A549 (cell line): ENCODE data around the gene CCP110. TPM values are rescaled to one million over a fixed set of nuclear protein-coding genes. Genes with fewer than 3 reads are reported as not detected.

Source experiments
- ATAC-seq, 2 experiments: fragments of 200-7000 bp in 1 of 2; fragments of >200 bp in 1 of 2; cut with Nextera tagmentation in 1 of 2; cut with Tn5 transposase in 1 of 2; 3 replicates each; pipeline versions ENCODE4 v1.8.0 to v1.9.1; 2018 to 2020; ENCODE audit warnings: mild to moderate bottlenecking in 1 of 2, moderate library complexity in 1 of 2
- CTCF ChIA-PET: fragments of 300-600 bp; sonication (Branson Sonifier 250); formaldehyde crosslinking; extraction: SDS; loops from one replicate; lab custom pipeline; 2021; ENCODE audit warnings: antibody characterized with exemption, inconsistent platforms; lab: Yijun Ruan, JAX
- POLR2A ChIA-PET: fragments of 350-600 bp; formaldehyde crosslinking; extraction: SDS; loops from one replicate; lab custom pipeline; 2021; ENCODE audit warnings: antibody characterized with exemption, inconsistent platforms; lab: Yijun Ruan, JAX
- DNase-seq, 2 experiments: peaks; one replicate each; pipeline versions ENCODE4 v3.0.0 to v3.0.0-alpha.2; 2011 to 2016; ENCODE audit warnings: low read depth in 1 of 2, low spot score in 1 of 2
- FAIRE-seq: peaks from 2 replicates; lab custom pipeline; 2011; peaks lifted over from hg19 to GRCh38; lab: Jason Lieb, UNC
- H3K27ac ChIP-seq, 2 experiments: fragments of >200 bp; sonication (Bioruptor Twin); formaldehyde crosslinking; 3 replicates each; pipeline ENCODE4 v1.5.1; 2016 to 2017
- H3K4me1 ChIP-seq: fragments of >200 bp; sonication (Bioruptor Twin); formaldehyde crosslinking; 3 replicates; pipeline ENCODE4 v1.6.1; 2016
- H3K4me2 ChIP-seq: fragments of >200 bp; sonication (Bioruptor Twin); formaldehyde crosslinking; 3 replicates; pipeline ENCODE4 v1.6.1; 2016
- H3K4me3 ChIP-seq: fragments of >200 bp; sonication (Bioruptor Twin); formaldehyde crosslinking; 3 replicates; pipeline ENCODE4 v1.5.1; 2016
- H3K9me3 ChIP-seq: fragments of >200 bp; sonication (Bioruptor Twin); formaldehyde crosslinking; 3 replicates; pipeline ENCODE4 v1.6.1; 2016
- BHLHE40 ChIP-seq: IDR thresholded peaks from 2 replicates; pipeline ENCODE4 v1.6.1; 2012; ENCODE audit warnings: low read depth, low read length, inconsistent platforms
- CBX2 ChIP-seq: fragments of 200-600 bp; sonication (generic); IDR thresholded peaks from 2 replicates; pipeline ENCODE4 v1.6.1; 2016; ENCODE audit warnings: low read depth, mild to moderate bottlenecking, borderline replicate concordance
- CBX8 ChIP-seq: fragments of 200-600 bp; sonication (generic); IDR thresholded peaks from 2 replicates; pipeline ENCODE4 v1.6.1; 2016
- EP300 ChIP-seq, 2 experiments: fragments of >200 bp; sonication (Bioruptor Twin); formaldehyde crosslinking; IDR thresholded peaks; 2 replicates in 1 of 2; 3 replicates in 1 of 2; pipeline ENCODE4 v1.6.1; 2016 to 2017
- FOSL2 ChIP-seq, 2 experiments: fragments of 450-650 bp in 1 of 2; fragments of >200 bp in 1 of 2; sonication (Bioruptor Twin) in 1 of 2; formaldehyde crosslinking; IDR thresholded peaks; 2 replicates each; pipeline versions ENCODE4 v1.5.0 to v1.6.1; 2016 to 2020; ENCODE audit warnings: mild to moderate bottlenecking in 1 of 2, moderate library complexity in 1 of 2
- FOXS1 ChIP-seq: fragments of 250-450 bp; sonication (Bioruptor Pico); IDR thresholded peaks from 2 replicates; pipeline ENCODE4 v1.5.0; 2020; ENCODE audit warnings: mild to moderate bottlenecking, moderate library complexity
- HDAC2 ChIP-seq: fragments of 200-600 bp; sonication (generic); IDR thresholded peaks from 2 replicates; pipeline ENCODE4 v1.6.1; 2016
- HOXA7 ChIP-seq: fragments of 250-450 bp; sonication (Bioruptor Pico); IDR thresholded peaks from 2 replicates; pipeline ENCODE4 v1.5.0; 2020; ENCODE audit warnings: mild to moderate bottlenecking, moderate library complexity
- JUN ChIP-seq, 2 experiments: fragments of >200 bp; sonication (Bioruptor Twin); formaldehyde crosslinking; IDR thresholded peaks; 2 replicates in 1 of 2; 3 replicates in 1 of 2; pipeline ENCODE4 v1.6.1; 2016 to 2017
- KDM5A ChIP-seq: fragments of 200-600 bp; sonication (generic); IDR thresholded peaks from 2 replicates; pipeline ENCODE4 v1.6.1; 2016; ENCODE audit warnings: antibody characterized with exemption, mild to moderate bottlenecking
- MAFK ChIP-seq: fragments of 450-650 bp; IDR thresholded peaks from 2 replicates; pipeline ENCODE4 v1.6.1; 2014; ENCODE audit not compliant: partially characterized antibody
- MAZ ChIP-seq: fragments of 150-350 bp; IDR thresholded peaks from 2 replicates; pipeline ENCODE4 v1.6.1; 2014; ENCODE audit warnings: antibody characterized with exemption, low read depth, low read length, borderline replicate concordance
- NFE2L2 ChIP-seq: fragments of 150-350 bp; conservative IDR thresholded peaks from 2 replicates; pipeline ENCODE4 v1.6.1; 2014; ENCODE audit warnings: low read length
- RFX5 ChIP-seq: fragments of 450-650 bp; IDR thresholded peaks from 2 replicates; pipeline ENCODE4 v1.7.1; 2014; ENCODE audit warnings: antibody characterized with exemption, mild to moderate bottlenecking, moderate library complexity
- SREBF2 ChIP-seq: fragments of 450-650 bp; IDR thresholded peaks from 2 replicates; pipeline ENCODE4 v1.6.1; 2014; ENCODE audit warnings: mild to moderate bottlenecking, moderate library complexity
- TP53 ChIP-seq: fragments of 250-450 bp; sonication (Bioruptor Pico); IDR thresholded peaks from 2 replicates; pipeline ENCODE4 v1.5.0; 2021; ENCODE audit warnings: mild to moderate bottlenecking, moderate library complexity
- ZC3H11A ChIP-seq: fragments of 450-650 bp; IDR thresholded peaks from 2 replicates; pipeline ENCODE4 v1.6.1; 2014; ENCODE audit warnings: antibody characterized with exemption, mild to moderate bottlenecking
- ZFP36 ChIP-seq: fragments of 450-650 bp; IDR thresholded peaks from 2 replicates; pipeline ENCODE4 v1.6.1; 2014; ENCODE audit warnings: borderline replicate concordance; ENCODE audit not compliant: partially characterized antibody
- ZNF302 ChIP-seq: fragments of 250-450 bp; sonication (Bioruptor Pico); IDR thresholded peaks from 2 replicates; pipeline ENCODE4 v1.9.0; 2021; ENCODE audit warnings: inconsistent platforms, mild to moderate bottlenecking, moderate library complexity
- WGBS: methylation state at CpG from one replicate; pipeline ENCODE4 v1.1.6; 2017; ENCODE audit errors: missing lambda C conversion rate; 5-methylcytosine and 5-hydroxymethylcytosine counted together
- polyA plus RNA-seq, 4 experiments: library from polyadenylated mRNA; depleted of rRNA in 3 of 4; stranded (reverse); fragments of >200 nt; fragmentation: RNase III in 1 of 4; extraction: RNeasy Plus Mini Kit Qiagen cat#74134 plus additional on column Dnase treatment in 1 of 4; gene quantifications; 2 replicates in 3 of 4; 3 replicates in 1 of 4; pipeline ENCODE4 v1.2.3, GENCODE V29; 2011 to 2017
- TF ChIP-seq, protein P1 (sequence below): IDR thresholded peaks from 2 replicates; pipeline ENCODE4 v1.6.1; 2012; ENCODE audit warnings: low read depth, borderline replicate concordance
- TF ChIP-seq, protein P2 (sequence below): fragments of >200 bp; sonication (Bioruptor Twin); formaldehyde crosslinking; IDR thresholded peaks from 3 replicates; pipeline ENCODE4 v1.5.1; 2016

Gene CCP110
- polyA plus RNA-seq, 2 of the 4 experiments (the other 2 are of a cell fraction): 11.3 to 15.3 TPM

DNA sequence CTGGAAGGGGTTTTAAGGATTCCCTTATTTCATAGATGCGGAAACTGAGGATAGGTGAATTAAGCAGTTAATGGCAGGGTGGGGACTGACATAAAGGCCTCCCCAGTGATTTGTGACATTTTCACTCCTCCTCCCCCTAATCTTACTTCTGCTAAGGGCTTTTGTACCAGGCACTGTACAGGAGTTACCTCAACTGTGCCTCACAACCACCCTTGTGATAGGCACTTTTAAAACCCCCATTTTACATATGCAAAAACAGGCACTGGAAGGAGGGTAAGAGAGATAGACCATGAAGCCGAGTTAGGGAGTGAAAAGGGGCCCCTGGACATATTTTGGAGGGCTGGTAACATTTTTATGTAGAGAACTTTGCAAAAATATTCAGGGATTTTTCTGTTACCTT is 982 bp upstream of the CCP110 start:
- no peak overlapping the region for H3K4me3 ChIP-seq
- FAIRE-seq (no peak), DNase-seq (no peak), ATAC-seq (no peak)
- H3K4me2 ChIP-seq: no peak overlapping the region; the same call in 2 of the 3 replicates
- peak overlapping the region in 1 of 2 experiments; percentile 96; a peak in 3 of 6 replicates for H3K27ac ChIP-seq
- no peak for TF ChIP-seq MAFK
- TF ChIP-seq FOXS1 (CRISPR knock-in tag): no peak
- no peak for TF ChIP-seq FOSL2 (IDR thresholded peaks at IDR 0.05)
- TF ChIP-seq FOSL2 (CRISPR knock-in tag; IDR thresholded peaks at IDR 0.05): no peak
- TF ChIP-seq ZFP36: no peak
- H3K9me3 ChIP-seq: no peaks in the 10 kb centered on the region
- 84% methylated on average over 2 of the region's 2 CpGs for WGBS
- ChIA-PET CTCF (interaction anchor here (3.9 kb wide), 1 partner anchor 20 kb away, joined by 19 read pairs; no protein-coding TSS in a partner anchor), POLR2A (no interaction called here)
- H3K4me1 ChIP-seq: peaks cover 53% of the 10 kb centered on the region

DNA sequence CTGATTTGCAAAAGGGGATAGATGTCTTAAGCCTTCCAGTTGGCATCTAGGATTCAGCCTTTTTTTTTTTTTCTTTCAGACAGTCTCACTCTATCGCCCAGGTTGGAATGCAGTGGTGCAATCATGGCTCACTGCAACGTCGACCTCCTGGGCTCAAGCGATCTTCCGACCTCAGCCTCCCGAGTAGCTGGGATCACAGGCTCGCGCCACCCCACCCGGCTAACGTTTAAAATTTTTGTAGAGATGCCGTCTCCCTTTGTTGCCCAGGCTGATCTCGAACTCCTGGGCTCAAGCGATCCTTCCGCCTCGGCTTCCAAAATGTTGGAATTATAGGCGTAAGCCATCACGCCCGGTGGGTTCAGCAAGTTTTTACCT is 571 bp upstream of the CCP110 start:
- Histone ChIP-seq H3K9me3 (no peaks in the 10 kb centered on the region), H3K4me3 (no peak overlapping the region; the same call in 2 of the 3 replicates), H3K4me2 (peak overlapping the region; percentile 64), H3K4me1 (peaks cover 49% of the 10 kb centered on the region), H3K27ac (peak overlapping the region in 1 of 2 experiments; percentile 96; a peak in 2 of 6 replicates)
- ATAC-seq (no peak), DNase-seq (no peak), FAIRE-seq (no peak)
- TF ChIP-seq SREBF2: no peak
- TF ChIP-seq RFX5: no peak
- TF ChIP-seq KDM5A: no peak
- TF ChIP-seq CBX8: no peak
- TF ChIP-seq MAZ: no peak
- TF ChIP-seq, protein P1, sequence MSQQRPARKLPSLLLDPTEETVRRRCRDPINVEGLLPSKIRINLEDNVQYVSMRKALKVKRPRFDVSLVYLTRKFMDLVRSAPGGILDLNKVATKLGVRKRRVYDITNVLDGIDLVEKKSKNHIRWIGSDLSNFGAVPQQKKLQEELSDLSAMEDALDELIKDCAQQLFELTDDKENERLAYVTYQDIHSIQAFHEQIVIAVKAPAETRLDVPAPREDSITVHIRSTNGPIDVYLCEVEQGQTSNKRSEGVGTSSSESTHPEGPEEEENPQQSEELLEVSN: no peak
- TF ChIP-seq NFE2L2: no peak
- TF ChIP-seq ZNF302 (CRISPR knock-in tag): no peak
- TF ChIP-seq HOXA7 (CRISPR knock-in tag): no peak
- TF ChIP-seq JUN (IDR thresholded peaks at IDR 0.05): no peak
- TF ChIP-seq ZC3H11A: no peak
- ChIA-PET POLR2A (interaction anchor here (0.5 to 1.8 kb wide), 2 partner anchors 32 to 365 kb away, joined by 3 to 15 read pairs; partner anchors contain the start of gene VPS35L), CTCF (no interaction called here)
- WGBS: 61% methylated on average over 18 of the region's 18 CpGs

DNA sequence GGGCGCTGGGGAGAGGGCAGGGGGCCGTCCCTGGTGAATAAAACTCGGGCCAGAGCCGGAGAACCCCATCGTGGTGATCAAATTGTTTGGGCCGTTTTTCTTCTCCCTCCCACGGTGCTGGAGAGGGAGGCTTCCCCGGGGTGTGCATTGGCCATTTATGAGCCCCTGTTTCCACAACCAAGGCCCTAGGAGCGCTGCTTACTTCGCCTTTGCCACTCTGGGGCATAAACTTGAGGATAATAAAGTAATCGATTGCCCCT is 544 bp downstream of the CCP110 start:
- peak overlapping the region; percentile 84 to 94 for H3K27ac ChIP-seq
- peak overlapping the region; percentile 98 for H3K4me3 ChIP-seq
- no peaks in the 10 kb centered on the region for H3K9me3 ChIP-seq
- 2% methylated on average over 6 of the region's 11 CpGs for WGBS
- ATAC-seq (peak; percentile 1 to 2; a peak in 2 of 6 replicates), FAIRE-seq (no peak), DNase-seq (no peak)
- TF ChIP-seq BHLHE40 (no peak), TP53 (no peak), EP300 (IDR thresholded peaks at IDR 0.05) (no peak), CBX2 (no peak), HDAC2 (no peak), SREBF2 (no peak)
- TF ChIP-seq, protein P1: no peak
- TF ChIP-seq, protein P2, sequence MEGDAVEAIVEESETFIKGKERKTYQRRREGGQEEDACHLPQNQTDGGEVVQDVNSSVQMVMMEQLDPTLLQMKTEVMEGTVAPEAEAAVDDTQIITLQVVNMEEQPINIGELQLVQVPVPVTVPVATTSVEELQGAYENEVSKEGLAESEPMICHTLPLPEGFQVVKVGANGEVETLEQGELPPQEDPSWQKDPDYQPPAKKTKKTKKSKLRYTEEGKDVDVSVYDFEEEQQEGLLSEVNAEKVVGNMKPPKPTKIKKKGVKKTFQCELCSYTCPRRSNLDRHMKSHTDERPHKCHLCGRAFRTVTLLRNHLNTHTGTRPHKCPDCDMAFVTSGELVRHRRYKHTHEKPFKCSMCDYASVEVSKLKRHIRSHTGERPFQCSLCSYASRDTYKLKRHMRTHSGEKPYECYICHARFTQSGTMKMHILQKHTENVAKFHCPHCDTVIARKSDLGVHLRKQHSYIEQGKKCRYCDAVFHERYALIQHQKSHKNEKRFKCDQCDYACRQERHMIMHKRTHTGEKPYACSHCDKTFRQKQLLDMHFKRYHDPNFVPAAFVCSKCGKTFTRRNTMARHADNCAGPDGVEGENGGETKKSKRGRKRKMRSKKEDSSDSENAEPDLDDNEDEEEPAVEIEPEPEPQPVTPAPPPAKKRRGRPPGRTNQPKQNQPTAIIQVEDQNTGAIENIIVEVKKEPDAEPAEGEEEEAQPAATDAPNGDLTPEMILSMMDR: no peak
- ChIA-PET CTCF (interaction anchor here (1.7 to 2.7 kb wide), 4 partner anchors 16 to 30 kb away, joined by 4 to 17 read pairs (median 6); partner anchors contain the start of gene VPS35L), POLR2A (interaction anchor here (1.0 to 1.8 kb wide), 3 partner anchors 16 to 429 kb away, joined by 3 to 15 read pairs (median 3); partner anchors contain the start of gene VPS35L)
- peaks cover 38% of the 10 kb centered on the region for H3K4me1 ChIP-seq
- H3K4me2 ChIP-seq: peak overlapping the region; percentile 77
